Mesothelial cell of epicardium (in vitro differentiated cells): ENCODE measurements around the gene FNDC7. TPM values are rescaled to one million over a fixed set of nuclear protein-coding genes. Genes with fewer than 3 reads are reported as not detected.
"Not testable (repeated sequence)": the region's sequence is repeated elsewhere in the genome, so short reads cannot be mapped to it uniquely, and the experiment has no call there.

Experiments used
- DNase-seq, 2 experiments: peaks; one replicate each; pipeline ENCODE4 v3.0.0; 2021; ENCODE audit warnings: low spot score in 2 of 2; ENCODE audit not compliant: unreplicated experiment in 2 of 2
- H3K27ac Mint-ChIP-seq: 2 replicates; pipeline ENCODE4 v1.8.0; 2021; ENCODE audit warnings: mixed read lengths
- H3K27me3 Mint-ChIP-seq: 2 replicates; pipeline ENCODE4 v1.8.0; 2021; ENCODE audit warnings: low read depth, mixed read lengths
- H3K36me3 Mint-ChIP-seq: 2 replicates; pipeline ENCODE4 v1.8.0; 2021; ENCODE audit warnings: mixed read lengths
- H3K4me1 Mint-ChIP-seq: 2 replicates; pipeline ENCODE4 v1.8.0; 2021; ENCODE audit warnings: mixed read lengths
- H3K4me3 Mint-ChIP-seq: 2 replicates; pipeline ENCODE4 v1.8.0; 2021; ENCODE audit warnings: mild to moderate bottlenecking, moderate library complexity, mixed read lengths
- H3K9me3 Mint-ChIP-seq: 2 replicates; pipeline ENCODE4 v1.8.0; 2021; ENCODE audit warnings: mixed read lengths
- CTCF ChIP-seq: fragments of 200-600 bp; sonication (generic); IDR thresholded peaks from one replicate; pipeline ENCODE4 v1.5.0; 2021; ENCODE audit warnings: antibody characterized with exemption; ENCODE audit not compliant: unreplicated experiment
- total RNA-seq: library from RNA; stranded (reverse); gene quantifications from 3 replicates; pipeline ENCODE4 v1.2.1, GENCODE V29; 2021

Gene FNDC7, protein sequence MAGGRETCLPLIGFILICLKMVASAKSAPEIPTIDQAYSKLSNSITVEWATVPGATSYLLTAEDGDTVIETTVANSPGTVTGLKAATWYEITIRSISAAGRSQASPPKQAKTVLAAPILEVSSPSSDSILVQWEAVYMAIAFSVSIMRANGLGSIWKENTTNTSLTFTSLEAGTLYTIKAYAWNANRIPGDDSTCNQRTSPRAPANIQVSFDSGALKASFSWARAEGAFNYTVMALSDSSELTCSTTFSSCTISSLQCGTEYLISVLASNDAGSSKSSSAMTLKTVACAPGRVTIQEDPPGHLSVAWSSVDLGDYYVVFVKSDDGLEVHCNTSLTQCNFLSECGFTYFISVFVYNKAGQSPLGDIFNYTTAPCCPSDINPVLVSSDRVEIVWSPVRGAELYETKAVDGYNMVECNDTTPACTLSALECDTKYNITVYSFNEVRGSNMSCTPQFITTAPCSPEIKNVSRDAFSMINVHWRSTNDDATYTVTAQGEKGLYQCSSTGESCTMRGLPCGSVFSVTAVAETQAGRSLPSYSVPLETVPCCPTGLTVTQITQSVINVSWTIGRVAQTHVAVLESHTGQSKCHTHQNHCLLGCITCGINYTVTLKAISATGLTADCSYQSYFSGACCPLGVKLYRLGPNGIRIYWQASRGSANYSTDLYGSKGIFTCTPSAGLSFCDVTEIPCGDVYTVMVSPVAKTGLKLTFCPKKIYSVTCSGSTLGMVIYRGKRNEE
- total RNA-seq = 0.07 to 0.13 TPM in 2 of 3 replicates, not detected in the other

DNA sequence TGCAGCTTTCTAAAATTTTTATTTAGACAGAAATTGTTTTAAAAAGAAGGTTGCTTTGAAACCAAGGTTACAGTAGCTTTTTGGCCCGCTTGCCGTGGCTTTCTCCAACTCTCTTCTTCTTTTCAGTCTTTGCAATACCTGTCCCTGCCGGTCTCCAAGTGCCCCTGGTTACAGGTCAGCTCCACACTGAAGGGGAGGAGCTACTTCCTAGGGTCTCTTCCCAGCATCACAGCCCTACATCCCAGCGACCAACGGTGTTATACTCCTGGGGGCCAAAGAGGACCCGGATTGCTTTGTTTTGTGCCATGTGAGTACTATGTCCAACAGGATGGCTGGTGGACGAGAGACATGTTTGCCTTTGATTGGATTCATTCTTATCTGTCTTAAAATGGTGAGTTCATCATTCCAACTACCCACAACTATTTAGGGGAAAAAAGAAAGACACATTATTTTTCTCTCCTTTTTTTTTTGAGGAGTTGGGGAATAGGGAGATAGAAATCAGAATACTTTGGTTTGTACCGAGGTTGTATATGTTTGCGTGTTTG, at the start of gene FNDC7:
FNDC7 (plus strand) TSS at position 303 of the 545 bp plus-strand sequence; CDS start at position 329, 26 bp downstream.
- no peaks in the 10 kb centered on the region for H3K9me3 Mint-ChIP-seq
- H3K36me3 Mint-ChIP-seq = no peaks in the 10 kb centered on the region
- no peak for TF ChIP-seq CTCF
- H3K4me3 Mint-ChIP-seq = no peak within 1 kb of the TSS
- no peak for DNase-seq
- H3K27ac Mint-ChIP-seq = no peak within 1 kb of the TSS
- H3K27me3 Mint-ChIP-seq = peaks cover 17% of the 10 kb centered on the region
- H3K4me1 Mint-ChIP-seq = no peaks in the 10 kb centered on the region

GRCh38 chr1:108663074-108663473, 49.6 kb upstream of the FNDC7 start:
- H3K4me3 Mint-ChIP-seq = no peak overlapping the region
- TF ChIP-seq CTCF = no peak
- no peak for DNase-seq
- H3K27ac Mint-ChIP-seq = no peak overlapping the region
- no peaks in the 10 kb centered on the region for H3K27me3 Mint-ChIP-seq
- no peaks in the 10 kb centered on the region for H3K9me3 Mint-ChIP-seq
- H3K4me1 Mint-ChIP-seq = peaks cover 6% of the 10 kb centered on the region
- H3K36me3 Mint-ChIP-seq = no peaks in the 10 kb centered on the region

GRCh38 chr1:108664481-108664880, 48.2 kb upstream of the FNDC7 start:
- peaks cover 12% of the 10 kb centered on the region for H3K4me1 Mint-ChIP-seq
- no peaks in the 10 kb centered on the region for H3K9me3 Mint-ChIP-seq
- TF ChIP-seq CTCF = no peak
- H3K36me3 Mint-ChIP-seq = no peaks in the 10 kb centered on the region
- H3K27ac Mint-ChIP-seq = no peak overlapping the region
- no peak overlapping the region for H3K4me3 Mint-ChIP-seq
- no peaks in the 10 kb centered on the region for H3K27me3 Mint-ChIP-seq
- DNase-seq = no peak

GRCh38 chr1:108665067-108665466, 47.6 kb upstream of the FNDC7 start:
- H3K4me3 Mint-ChIP-seq = no peak overlapping the region
- no peak for DNase-seq
- H3K4me1 Mint-ChIP-seq = peaks cover 12% of the 10 kb centered on the region
- no peaks in the 10 kb centered on the region for H3K36me3 Mint-ChIP-seq
- H3K9me3 Mint-ChIP-seq = no peaks in the 10 kb centered on the region
- no peak overlapping the region for H3K27ac Mint-ChIP-seq
- TF ChIP-seq CTCF = no peak
- no peaks in the 10 kb centered on the region for H3K27me3 Mint-ChIP-seq

GRCh38 chr1:108665771-108666170, 46.9 kb upstream of the FNDC7 start:
- H3K27me3 Mint-ChIP-seq = no peaks in the 10 kb centered on the region
- no peaks in the 10 kb centered on the region for H3K36me3 Mint-ChIP-seq
- H3K4me1 Mint-ChIP-seq = peaks cover 12% of the 10 kb centered on the region
- no peaks in the 10 kb centered on the region for H3K9me3 Mint-ChIP-seq
- H3K27ac Mint-ChIP-seq = no peak overlapping the region
- no peak overlapping the region for H3K4me3 Mint-ChIP-seq
- TF ChIP-seq CTCF = no peak
- no peak for DNase-seq

- H3K27ac Mint-ChIP-seq, H3K27me3 Mint-ChIP-seq, H3K36me3 Mint-ChIP-seq, DNase-seq, H3K4me3 Mint-ChIP-seq, H3K4me1 Mint-ChIP-seq: not testable (repeated sequence)
- H3K9me3 Mint-ChIP-seq = peaks cover 11% of the 10 kb centered on the region
These were observed 45.3 kb upstream of the FNDC7 start for GRCh38 chr1:108667422-108667821.
